H9 (cell line): ENCODE results near the gene CEBPG. TPM values are rescaled to one million over a fixed set of nuclear protein-coding genes. Genes with fewer than 3 reads are reported as not detected.
A peak's percentile ranks its signal among the peaks of the same experiment; 100 is the strongest.

Experiments used
- DNase-seq: peaks from one replicate; pipeline ENCODE4 v3.0.0-alpha.2; 2017
- H2AFZ ChIP-seq: one replicate; pipeline ENCODE4 v1.6.1; 2013; ENCODE audit warnings: mild to moderate bottlenecking, low read length, control low read depth, moderate library complexity
- H2AK5ac ChIP-seq: 2 replicates; pipeline ENCODE4 v1.6.1; 2013; ENCODE audit warnings: low read length, control low read depth, mixed read lengths; ENCODE audit not compliant: insufficient read length
- H2BK120ac ChIP-seq: one replicate; pipeline ENCODE4 v1.6.1; 2013; ENCODE audit warnings: low read depth, mild to moderate bottlenecking, low read length, control low read depth, inconsistent platforms; ENCODE audit not compliant: poor library complexity, severe bottlenecking
- H2BK12ac ChIP-seq: 2 replicates; pipeline ENCODE4 v1.6.1; 2013; ENCODE audit warnings: low read length, control low read depth, mixed read lengths, low read depth; ENCODE audit not compliant: insufficient read length
- H2BK15ac ChIP-seq: 2 replicates; pipeline ENCODE4 v1.6.1; 2013; ENCODE audit warnings: low read depth, low read length, control low read depth
- H2BK20ac ChIP-seq: one replicate; pipeline ENCODE4 v1.6.1; 2013; ENCODE audit warnings: low read depth, mild to moderate bottlenecking, low read length, control low read depth, inconsistent platforms; ENCODE audit not compliant: poor library complexity, severe bottlenecking
- H2BK5ac ChIP-seq: 2 replicates; pipeline ENCODE4 v1.6.1; 2013; ENCODE audit warnings: low read length, control low read depth, mixed read lengths; ENCODE audit not compliant: insufficient read length
- H3K14ac ChIP-seq: 2 replicates; pipeline ENCODE4 v1.6.1; 2013; ENCODE audit warnings: low read length, control low read depth; ENCODE audit not compliant: insufficient read depth
- H3K18ac ChIP-seq: 2 replicates; pipeline ENCODE4 v1.6.1; 2013; ENCODE audit warnings: low read depth, mild to moderate bottlenecking, mixed read lengths, low read length, control low read depth; ENCODE audit not compliant: insufficient read length
- H3K23ac ChIP-seq: 2 replicates; pipeline ENCODE4 v1.6.1; 2013; ENCODE audit warnings: low read length, control low read depth, mixed read lengths, low read depth; ENCODE audit not compliant: insufficient read length
- H3K23me2 ChIP-seq: 2 replicates; pipeline ENCODE4 v1.6.1; 2013; ENCODE audit warnings: low read depth, mild to moderate bottlenecking, mixed read lengths, low read length, control low read depth; ENCODE audit not compliant: insufficient read length, poor library complexity, severe bottlenecking
- H3K27ac ChIP-seq: 2 replicates; pipeline ENCODE4 v1.5.1; 2013; ENCODE audit warnings: low read length, control low read depth, mixed read lengths, low read depth; ENCODE audit not compliant: insufficient read length
- H3K27me3 ChIP-seq: 2 replicates; pipeline ENCODE4 v1.6.1; 2013; ENCODE audit warnings: low read length, control low read depth, inconsistent platforms; ENCODE audit not compliant: insufficient read depth
- H3K4ac ChIP-seq: 2 replicates; pipeline ENCODE4 v1.6.1; 2013; ENCODE audit warnings: low read depth, mild to moderate bottlenecking, control low read depth, inconsistent platforms, low read length, moderate library complexity
- H3K4me1 ChIP-seq: 2 replicates; pipeline ENCODE4 v1.6.1; 2013; ENCODE audit warnings: low read length, control low read depth, inconsistent platforms; ENCODE audit not compliant: insufficient read depth
- H3K4me2 ChIP-seq: 2 replicates; pipeline ENCODE4 v1.6.1; 2013; ENCODE audit warnings: low read length, control low read depth, mixed read lengths; ENCODE audit not compliant: insufficient read length, insufficient read depth
- H3K56ac ChIP-seq: 2 replicates; pipeline ENCODE4 v1.6.1; 2013; ENCODE audit warnings: low read depth, mild to moderate bottlenecking, mixed read lengths, low read length, control low read depth; ENCODE audit not compliant: insufficient read length
- H3K79me1 ChIP-seq: 2 replicates; pipeline ENCODE4 v1.6.1; 2013; ENCODE audit warnings: low read depth, mild to moderate bottlenecking, moderate library complexity, low read length, control low read depth, inconsistent platforms; ENCODE audit not compliant: insufficient read depth, poor library complexity, severe bottlenecking
- H3K79me2 ChIP-seq: 2 replicates; pipeline ENCODE4 v1.6.1; 2013; ENCODE audit warnings: low read length, control low read depth, inconsistent platforms; ENCODE audit not compliant: insufficient read depth
- H3K9ac ChIP-seq: 2 replicates; pipeline ENCODE4 v1.6.1; 2013; ENCODE audit warnings: low read length, control low read depth, mixed read lengths; ENCODE audit not compliant: insufficient read length; ENCODE audit errors: extremely low read depth
- H3K9me3 ChIP-seq: one replicate; pipeline ENCODE4 v1.6.1; 2013; ENCODE audit warnings: low read depth, low read length, inconsistent platforms; ENCODE audit not compliant: control insufficient read depth
- H3T11ph ChIP-seq: one replicate; pipeline ENCODE4 v1.6.1; 2013; ENCODE audit warnings: mild to moderate bottlenecking, low read length, control low read depth, inconsistent platforms
- H4K20me1 ChIP-seq: one replicate; pipeline ENCODE4 v1.6.1; 2013; ENCODE audit not compliant: control insufficient read depth, insufficient read length, insufficient read depth
- H4K5ac ChIP-seq: 2 replicates; pipeline ENCODE4 v1.6.1; 2013; ENCODE audit warnings: low read depth, mild to moderate bottlenecking, mixed read lengths, low read length, control low read depth; ENCODE audit not compliant: insufficient read length
- H4K8ac ChIP-seq: replicated peaks from 2 replicates; pipeline ENCODE4 v1.6.1; 2013; ENCODE audit warnings: low read length, control low read depth, mixed read lengths, low read depth; ENCODE audit not compliant: insufficient read length
- H4K91ac ChIP-seq: 2 replicates; pipeline ENCODE4 v1.6.1; 2013; ENCODE audit warnings: low read depth, mild to moderate bottlenecking, moderate library complexity, mixed read lengths, low read length, control low read depth; ENCODE audit not compliant: insufficient read length
- H3K27ac Mint-ChIP-seq, 3 experiments: 2 replicates in 2 of 3; 3 replicates in 1 of 3; pipeline ENCODE4 v1.8.0; 2020 to 2021; ENCODE audit warnings: mixed read lengths in 3 of 3, mild to moderate bottlenecking in 1 of 3, moderate library complexity in 1 of 3
- H3K27me3 Mint-ChIP-seq: 2 replicates; pipeline ENCODE4 v1.8.0; 2021; ENCODE audit warnings: low read depth, mild to moderate bottlenecking, moderate library complexity, mixed read lengths
- H3K36me3 Mint-ChIP-seq, 3 experiments: 2 replicates in 2 of 3; 3 replicates in 1 of 3; pipeline ENCODE4 v1.8.0; 2020 to 2021; ENCODE audit warnings: low read depth in 3 of 3, mixed read lengths in 3 of 3; ENCODE audit not compliant: insufficient read depth in 1 of 3
- H3K4me1 Mint-ChIP-seq, 2 experiments: 2 replicates each; pipeline ENCODE4 v1.8.0; 2020; ENCODE audit warnings: mixed read lengths in 2 of 2
- H3K4me3 Mint-ChIP-seq, 2 experiments: 2 replicates in 1 of 2; 3 replicates in 1 of 2; pipeline ENCODE4 v1.8.0; 2020 to 2021; ENCODE audit warnings: mild to moderate bottlenecking in 2 of 2, mixed read lengths in 2 of 2, moderate library complexity in 1 of 2
- H3K9me3 Mint-ChIP-seq, 2 experiments: 2 replicates in 1 of 2; 3 replicates in 1 of 2; pipeline ENCODE4 v1.8.0; 2020; ENCODE audit warnings: mild to moderate bottlenecking in 2 of 2, mixed read lengths in 2 of 2, moderate library complexity in 1 of 2
- WGBS: extraction: QIAGEN DNeasy Blood & Tissue Kit; methylation state at CpG from one replicate; pipeline ENCODE4 v1.1.7; 2013; ENCODE audit warnings: missing lambda C conversion rate, low lambda C conversion rate, mixed read lengths; ENCODE audit not compliant: insufficient read length; ENCODE audit errors: extremely low coverage; 5-methylcytosine and 5-hydroxymethylcytosine counted together
- total RNA-seq: library from RNA; stranded (reverse); gene quantifications from 2 replicates; pipeline ENCODE4 v1.2.1, GENCODE V29; 2021
- TF ChIP-seq, protein P1 (sequence below): fragments of 200-600 bp; sonication (generic); conservative IDR thresholded peaks from 3 replicates; pipeline ENCODE4 v1.8.0; 2021; ENCODE audit warnings: antibody characterized with exemption, mild to moderate bottlenecking

The CEBPG gene
- total RNA-seq, 1 experiment from 2014 or later: 33.7 TPM

DNA sequence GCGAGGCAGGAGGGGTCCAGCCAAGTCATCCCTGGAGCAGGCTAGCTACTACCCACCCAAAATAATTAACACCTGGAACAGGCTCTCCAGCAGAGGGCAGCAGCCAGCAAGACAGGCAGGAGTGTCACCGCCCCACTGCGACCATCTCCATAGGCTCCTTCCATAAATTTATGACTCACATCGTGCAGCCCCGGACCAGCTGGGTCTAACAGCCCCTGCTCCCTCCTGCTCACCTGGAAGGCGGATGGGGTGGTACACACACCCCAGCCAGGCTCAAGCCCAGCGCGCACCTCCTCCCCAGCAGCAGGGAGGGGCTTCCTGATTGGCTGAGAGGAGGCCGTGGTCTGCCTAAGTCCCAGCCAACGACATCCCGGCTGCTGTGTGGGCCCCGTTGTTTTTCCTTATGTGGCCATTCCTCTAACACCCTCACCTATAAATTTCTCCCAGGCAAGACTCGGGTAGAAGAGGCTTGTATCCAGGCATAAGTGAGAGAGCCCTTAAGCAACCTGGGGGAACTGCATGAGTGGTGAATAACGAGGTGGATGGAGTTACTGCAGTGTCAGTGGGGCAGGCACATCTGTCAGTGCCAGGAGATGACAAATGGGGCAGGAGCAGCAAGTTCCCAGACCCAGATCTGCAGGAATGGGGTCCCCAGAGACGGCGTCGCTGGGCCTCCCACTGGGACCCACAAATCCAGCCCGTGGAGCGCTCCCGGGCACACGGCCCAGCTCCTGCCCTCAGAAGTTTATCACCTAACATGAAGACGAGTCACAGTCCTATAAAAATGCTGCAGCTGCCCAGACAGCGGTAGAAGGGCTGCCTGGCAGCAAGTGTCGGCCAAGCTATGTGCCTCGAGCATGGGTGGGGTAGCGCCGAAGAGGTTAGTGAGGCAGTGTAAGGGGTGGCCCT is 43.1 kb downstream of the CEBPG start:
- WGBS: no CpG with 5 or more reads among the region's 27 CpGs
- Mint-ChIP-seq H3K9me3 (no peaks in the 10 kb centered on the region), H3K27ac (peak overlapping the region in 1 of 3 experiments; percentile 20; a peak in 1 of 7 replicates)

More for the DNA sequence above, 43.1 kb downstream of the CEBPG start:
- no peaks in the 10 kb centered on the region for H3K9me3 ChIP-seq
- H4K91ac ChIP-seq: no peak overlapping the region
- H3K56ac ChIP-seq: no peak overlapping the region
- no peaks in the 10 kb centered on the region for H3K27me3 Mint-ChIP-seq
- H3K23me2 ChIP-seq: no peaks in the 10 kb centered on the region
- no peak overlapping the region for H2BK120ac ChIP-seq
- peaks cover 4 to 15% of the 10 kb centered on the region in 2 experiments for H3K4me1 Mint-ChIP-seq
- H3T11ph ChIP-seq: no peak overlapping the region
- TF ChIP-seq, protein P1, sequence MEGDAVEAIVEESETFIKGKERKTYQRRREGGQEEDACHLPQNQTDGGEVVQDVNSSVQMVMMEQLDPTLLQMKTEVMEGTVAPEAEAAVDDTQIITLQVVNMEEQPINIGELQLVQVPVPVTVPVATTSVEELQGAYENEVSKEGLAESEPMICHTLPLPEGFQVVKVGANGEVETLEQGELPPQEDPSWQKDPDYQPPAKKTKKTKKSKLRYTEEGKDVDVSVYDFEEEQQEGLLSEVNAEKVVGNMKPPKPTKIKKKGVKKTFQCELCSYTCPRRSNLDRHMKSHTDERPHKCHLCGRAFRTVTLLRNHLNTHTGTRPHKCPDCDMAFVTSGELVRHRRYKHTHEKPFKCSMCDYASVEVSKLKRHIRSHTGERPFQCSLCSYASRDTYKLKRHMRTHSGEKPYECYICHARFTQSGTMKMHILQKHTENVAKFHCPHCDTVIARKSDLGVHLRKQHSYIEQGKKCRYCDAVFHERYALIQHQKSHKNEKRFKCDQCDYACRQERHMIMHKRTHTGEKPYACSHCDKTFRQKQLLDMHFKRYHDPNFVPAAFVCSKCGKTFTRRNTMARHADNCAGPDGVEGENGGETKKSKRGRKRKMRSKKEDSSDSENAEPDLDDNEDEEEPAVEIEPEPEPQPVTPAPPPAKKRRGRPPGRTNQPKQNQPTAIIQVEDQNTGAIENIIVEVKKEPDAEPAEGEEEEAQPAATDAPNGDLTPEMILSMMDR: peak; percentile 84
- H3K27ac ChIP-seq: no peak overlapping the region
- no peaks in the 10 kb centered on the region for H3K4me1 ChIP-seq
- H3K4ac ChIP-seq: no peak overlapping the region
- no peaks in the 10 kb centered on the region for H3K27me3 ChIP-seq
- H2AK5ac ChIP-seq: no peak overlapping the region
- H2BK5ac ChIP-seq: no peak overlapping the region
- H3K18ac ChIP-seq: no peak overlapping the region
- H3K4me2 ChIP-seq: no peak overlapping the region
- no peaks in the 10 kb centered on the region for H4K20me1 ChIP-seq
- H2AFZ ChIP-seq: no peak overlapping the region
- H3K36me3 Mint-ChIP-seq: no peaks in the 10 kb centered on the region
- no peaks in the 10 kb centered on the region for H3K79me2 ChIP-seq
- no peak overlapping the region for H2BK12ac ChIP-seq
- H3K4me3 Mint-ChIP-seq: peak overlapping the region; percentile 46 to 62; a peak in 4 of 5 replicates
- H2BK20ac ChIP-seq: no peak overlapping the region
- H3K79me1 ChIP-seq: no peaks in the 10 kb centered on the region
- no peak overlapping the region for H3K9ac ChIP-seq
- H2BK15ac ChIP-seq: no peak overlapping the region
- no peak overlapping the region for H3K23ac ChIP-seq
- no peak overlapping the region for H3K14ac ChIP-seq
- DNase-seq: peak; percentile 85
- H4K5ac ChIP-seq: no peak overlapping the region
- no peak overlapping the region for H4K8ac ChIP-seq
